NCI-H1105 (cell line): ENCODE data around the gene HOXB8.

Source experiments
- DNase-seq: peaks from one replicate; lab custom pipeline; 2025; lab: John Stamatoyannopoulos, UW

The HOXB8 gene

DNA sequence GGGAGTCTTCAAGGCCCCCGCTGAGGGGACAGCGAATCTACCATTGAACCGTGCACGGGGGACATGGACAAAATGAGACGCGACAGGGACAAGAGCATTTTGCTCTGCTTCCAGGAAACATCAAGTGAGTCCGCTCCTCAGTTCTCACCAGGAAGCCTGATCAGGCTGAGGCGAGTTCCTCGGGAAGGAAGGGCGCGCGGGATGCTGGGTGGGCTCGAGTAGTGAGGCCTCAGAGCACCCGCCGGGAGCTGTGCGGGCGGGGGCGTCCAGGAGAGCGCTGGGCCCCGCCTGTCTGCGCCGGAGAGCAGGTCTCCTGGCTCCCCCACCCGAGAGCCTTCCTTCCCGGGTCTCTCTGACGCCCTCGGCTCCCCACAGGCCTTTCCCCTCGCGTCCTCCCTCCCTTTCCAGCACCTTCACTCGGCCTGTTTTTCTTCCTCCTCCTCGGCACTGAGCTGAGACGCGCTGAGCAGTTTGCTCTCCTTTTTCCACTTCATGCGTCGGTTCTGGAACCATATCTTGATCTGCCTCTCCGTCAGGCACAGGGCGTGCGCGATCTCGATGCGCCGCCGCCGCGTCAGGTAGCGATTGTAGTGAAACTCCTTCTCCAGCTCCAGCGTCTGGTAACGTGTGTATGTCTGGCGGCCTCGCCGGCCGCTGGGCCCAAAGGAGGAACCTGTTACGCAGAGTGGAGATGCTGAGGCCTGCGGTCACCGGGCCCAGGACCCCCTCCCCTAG is 18.9 kb downstream of the HOXB8 start:
- DNase-seq = no peak

DNA sequence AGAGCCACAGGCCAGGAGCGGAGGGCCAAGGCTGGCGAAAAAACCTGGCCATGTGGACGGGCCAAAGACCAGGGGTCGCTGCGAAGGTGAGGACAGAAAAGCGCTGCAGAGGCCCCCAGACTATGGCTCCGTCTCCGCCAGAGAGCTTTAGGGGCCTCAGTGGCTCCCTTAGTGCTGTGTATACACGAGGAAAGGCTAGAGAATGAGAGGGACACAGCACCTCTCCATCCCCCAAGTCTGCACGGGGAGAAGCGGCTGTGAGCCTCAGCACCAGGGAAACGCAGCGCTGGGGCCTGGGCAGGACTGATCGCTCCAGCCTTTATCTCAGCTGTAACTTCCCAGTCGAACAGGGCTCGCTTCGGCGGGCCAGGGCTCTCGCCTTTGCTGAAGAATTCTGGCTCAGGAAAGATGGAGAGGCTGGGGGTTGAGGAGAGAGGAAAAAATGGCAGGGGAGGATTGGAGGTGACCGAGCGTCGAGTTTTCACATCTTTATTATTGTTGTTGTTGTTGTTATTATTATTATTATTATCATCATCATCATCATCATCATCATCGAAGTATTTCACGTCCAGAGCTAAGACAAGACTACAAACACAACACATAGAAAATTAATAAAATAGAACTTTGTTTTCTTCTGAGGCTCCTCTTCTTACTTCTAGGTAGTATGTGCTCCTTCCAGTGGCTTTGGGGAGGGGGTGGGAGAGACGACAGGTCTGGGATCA is 19.7 kb downstream of the HOXB8 start:
- DNase-seq = no peak

DNA sequence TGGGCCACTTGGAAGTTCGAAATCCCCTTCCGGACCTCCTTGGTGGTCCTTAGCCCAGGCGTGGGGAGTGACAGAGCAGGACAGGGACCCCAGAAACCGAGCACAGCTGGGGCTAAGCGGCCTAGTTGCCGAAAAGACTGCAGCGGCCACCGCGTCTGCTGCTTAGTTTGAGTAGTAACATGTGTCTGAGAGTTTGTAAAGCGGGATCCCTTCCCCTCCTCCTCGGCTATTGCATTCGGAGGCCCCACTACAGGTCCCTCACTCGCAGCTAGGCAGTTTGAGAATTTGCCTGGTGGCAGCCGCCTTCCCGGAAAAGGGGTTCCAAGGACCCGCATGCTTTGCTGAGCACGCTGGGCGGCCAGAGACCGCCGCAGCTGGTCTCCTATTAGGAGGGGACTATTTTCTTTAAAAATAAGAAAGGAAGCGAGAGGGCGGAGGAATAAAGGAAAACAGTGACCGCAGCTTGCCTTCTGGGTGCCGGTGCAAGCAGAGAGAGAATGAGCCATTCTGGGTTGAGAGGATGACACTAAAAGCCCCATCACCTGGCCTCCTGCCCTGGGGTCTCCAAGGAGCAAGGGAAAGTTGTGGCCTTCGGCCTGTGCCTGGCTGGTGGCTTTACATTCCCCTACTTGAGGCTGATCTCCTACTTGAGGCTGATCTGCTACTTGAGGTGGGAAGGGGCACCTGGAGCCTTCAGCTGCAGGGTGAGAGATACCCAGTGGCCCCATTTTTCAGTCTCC is 20.4 kb downstream of the HOXB8 start:
- no peak for DNase-seq

DNA sequence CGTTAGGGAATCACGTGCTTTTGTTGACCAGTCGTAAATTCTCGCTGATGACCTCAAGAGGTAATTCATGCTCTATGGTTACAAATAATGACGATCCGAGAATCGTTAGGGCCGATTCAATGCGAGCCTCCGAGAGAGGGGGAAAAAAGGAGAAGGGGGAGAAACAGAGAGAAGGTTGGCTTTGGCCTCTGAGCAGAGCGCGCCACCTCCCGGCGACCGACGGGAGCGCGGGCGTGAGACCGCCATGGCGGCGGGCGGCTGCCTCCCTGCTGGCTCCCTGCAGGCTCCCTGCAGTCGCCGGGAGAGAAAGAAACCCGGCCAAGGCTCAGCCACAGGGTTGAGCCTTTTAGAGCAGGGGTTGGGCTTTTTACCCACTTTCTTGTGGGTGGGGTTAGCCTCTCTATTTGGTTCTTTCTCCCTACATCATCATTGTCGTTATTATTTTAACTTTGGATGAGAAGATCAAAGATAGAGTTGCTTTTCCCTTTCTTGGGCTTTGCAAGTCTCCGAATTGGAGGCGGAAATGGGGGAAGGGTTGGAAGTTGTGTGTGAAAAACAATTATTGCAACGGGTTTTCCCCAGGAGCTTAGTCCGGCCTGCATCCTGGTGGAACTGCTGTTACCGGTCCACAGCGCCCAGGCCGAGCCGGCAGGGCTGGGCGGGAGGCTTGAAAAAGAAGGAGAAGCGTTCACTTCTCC is 21.1 kb downstream of the HOXB8 start:
- peak; percentile 73 for DNase-seq

DNA sequence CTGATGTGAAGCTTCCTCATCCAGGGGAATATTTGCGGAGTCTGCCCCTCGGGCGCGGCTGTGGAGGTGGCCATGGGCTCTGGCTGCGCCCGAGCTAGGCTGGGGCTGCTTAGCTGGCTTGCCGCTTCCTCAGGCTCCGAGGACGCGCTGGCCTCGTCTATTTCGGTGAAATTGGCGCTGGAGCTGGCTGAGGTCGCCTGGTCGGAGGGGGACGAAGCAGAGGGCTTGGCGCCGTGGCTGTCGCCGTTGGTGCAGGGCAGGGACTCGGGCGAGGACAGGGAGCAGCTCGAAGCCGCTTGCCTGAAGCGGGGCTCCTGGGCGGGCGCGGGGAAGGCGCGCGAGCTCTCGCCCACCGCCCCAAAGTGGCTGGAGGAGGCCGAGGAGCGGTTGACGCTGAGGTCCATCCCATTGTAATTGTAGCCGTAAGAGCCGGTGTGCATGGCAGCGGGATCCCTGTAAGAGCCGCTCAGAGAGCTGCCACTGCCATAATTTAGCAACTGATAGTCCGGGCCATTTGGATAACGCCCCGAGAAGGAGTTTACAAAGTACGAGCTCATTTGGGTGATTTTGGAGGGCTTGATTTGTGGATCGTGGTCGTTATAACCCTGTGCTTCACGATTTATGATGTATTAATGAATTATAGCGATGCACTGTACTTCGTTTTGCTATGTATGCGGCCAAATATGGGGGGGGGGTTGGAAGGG is 21.8 kb downstream of the HOXB8 start, which contains the start of gene HOXB5:
HOXB5 (minus strand) TSS at position 654 of the 704 bp plus-strand sequence; CDS start at position 557, 97 bp downstream.
- DNase-seq = peak; percentile 25

DNA sequence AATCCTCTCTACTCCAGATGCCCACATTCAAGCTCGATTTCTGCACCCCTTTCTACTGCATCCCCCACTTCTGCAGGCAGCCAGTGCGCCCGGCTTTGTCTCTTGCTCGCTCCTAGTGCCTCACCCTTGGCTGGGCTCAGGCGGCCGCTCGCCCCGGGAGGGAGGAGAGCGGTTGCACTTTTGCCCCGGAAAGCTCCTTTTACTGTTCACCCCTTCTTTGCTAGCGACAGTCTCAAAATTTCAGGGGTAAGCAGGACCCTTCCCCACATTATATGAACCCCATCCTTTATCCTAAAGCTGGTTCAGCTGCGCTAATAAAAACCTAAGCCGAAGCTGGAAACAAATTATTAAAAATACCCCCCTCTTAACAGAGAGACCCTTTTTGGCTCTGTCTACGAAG is 22.5 kb downstream of the HOXB8 start:
- no peak for DNase-seq

DNA sequence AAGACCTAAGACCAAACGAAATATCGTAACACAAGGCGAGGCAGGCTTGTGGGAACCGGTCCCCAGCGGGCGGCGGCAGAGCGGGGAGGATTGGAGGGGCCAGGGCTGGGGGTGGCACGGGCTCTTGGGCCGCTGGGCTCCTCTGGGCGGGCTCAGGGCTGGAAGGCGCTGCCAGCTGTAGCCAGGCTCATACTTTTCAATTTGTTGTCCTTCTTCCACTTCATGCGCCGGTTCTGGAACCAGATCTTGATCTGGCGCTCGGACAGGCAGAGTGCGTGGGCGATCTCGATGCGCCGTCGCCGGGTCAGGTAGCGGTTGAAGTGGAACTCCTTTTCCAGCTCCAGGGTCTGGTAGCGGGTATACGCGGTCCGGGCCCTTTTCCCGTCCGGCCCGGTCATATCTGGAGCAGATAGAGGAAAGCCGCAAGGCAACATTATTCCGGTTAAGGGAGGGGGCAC is 23.0 kb downstream of the HOXB8 start:
- no peak for DNase-seq

DNA sequence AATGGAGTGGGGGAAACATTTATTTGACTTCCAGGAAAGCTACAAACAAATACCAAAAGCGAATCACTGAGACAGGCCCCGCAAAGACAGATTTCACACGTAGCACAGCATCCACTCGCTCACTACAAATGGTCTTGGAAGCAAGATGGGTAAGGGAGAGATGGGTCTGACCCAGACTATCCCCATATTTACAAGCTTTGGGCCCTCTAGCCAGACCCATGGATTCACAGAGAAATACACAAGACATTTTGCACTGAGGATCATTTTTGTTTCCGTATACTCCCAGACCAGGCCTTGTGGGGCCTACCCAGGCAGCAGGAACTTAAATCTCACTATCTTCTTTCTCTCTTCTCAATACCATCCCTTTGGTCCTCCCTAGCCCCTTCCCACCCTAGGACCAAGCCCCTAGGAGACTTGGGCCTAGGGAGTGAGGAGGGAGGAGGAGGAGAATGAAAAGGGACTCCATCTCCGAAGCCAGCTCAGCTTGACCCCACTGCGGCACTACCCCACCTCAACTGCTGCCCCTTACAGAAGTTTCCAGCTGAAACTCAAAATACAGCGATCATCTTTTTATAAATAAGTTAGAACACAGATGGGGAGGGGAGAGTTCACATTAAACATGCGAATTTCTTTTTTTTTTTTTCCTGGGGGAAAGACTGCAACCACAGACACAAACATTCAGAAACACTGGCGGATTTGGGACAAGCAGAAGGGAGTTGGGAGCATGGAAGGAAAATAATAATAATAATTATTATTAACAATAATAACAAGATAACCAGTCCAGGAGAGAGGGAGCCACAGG is 23.6 kb downstream of the HOXB8 start:
- DNase-seq = no peak

DNA sequence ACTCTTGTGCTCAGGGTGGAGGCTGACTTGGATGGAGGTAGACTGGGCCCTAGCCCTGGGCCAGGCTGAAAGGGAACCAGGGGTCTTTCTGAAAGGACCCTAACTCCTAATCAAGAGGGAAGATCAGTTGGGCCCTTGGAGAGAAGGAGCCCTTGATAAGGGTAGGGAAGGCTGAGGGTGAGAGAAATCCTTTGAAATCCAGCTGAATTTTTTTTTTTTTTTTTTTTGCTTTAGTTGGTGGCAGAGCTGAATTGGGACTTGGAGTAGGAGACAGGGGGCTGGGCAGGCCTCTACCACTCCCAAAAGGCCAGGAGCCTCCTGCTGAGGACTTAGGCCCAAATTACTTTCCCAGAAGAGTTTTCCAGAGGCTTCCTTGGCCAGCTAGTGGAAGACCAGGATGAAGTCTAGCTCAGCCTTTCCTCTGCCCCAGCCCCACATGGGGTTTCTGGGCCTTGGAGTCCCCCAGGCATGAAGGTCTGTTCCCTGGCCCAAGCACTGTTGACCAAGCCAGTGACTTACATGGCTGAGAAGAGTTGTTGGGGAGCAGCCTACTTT is 24.4 kb downstream of the HOXB8 start:
- no peak for DNase-seq

DNA sequence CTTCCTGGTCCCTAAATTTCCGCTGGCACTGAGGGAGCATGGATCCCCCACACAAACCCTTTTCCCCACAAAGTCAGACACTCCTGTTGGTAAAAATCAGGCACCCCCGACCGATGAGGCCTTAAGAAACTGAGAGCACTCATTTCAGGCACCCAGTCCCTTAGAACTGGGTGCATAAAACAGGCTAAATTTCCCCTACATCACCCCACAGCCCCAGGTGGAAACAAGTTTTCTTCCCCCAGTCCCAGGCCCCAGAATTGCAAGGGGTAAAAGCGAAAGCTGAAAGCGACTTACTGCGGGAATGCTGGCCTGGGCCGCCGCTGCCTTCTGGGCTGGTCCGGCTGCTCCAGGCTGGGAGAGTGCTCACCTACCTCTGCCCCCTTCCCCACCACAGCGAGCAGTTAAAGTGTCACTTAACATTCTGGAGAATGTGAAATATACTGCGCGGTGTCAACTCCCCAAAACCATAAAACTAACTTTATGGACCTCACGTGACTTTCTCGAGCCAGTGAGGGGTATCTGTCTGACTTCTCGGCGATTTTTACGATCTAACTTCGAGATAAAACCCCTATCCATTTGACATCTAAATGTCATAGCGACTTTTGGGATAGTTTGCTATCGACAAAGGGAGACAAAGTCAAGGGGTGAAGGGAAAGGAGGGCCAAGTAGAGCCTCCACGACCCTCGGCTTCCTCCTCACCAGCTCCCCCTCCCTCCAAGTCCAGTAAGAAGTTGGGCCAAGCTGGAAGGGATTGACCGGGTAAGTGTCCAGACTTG is 25.1 kb downstream of the HOXB8 start, which contains the start of gene HOXB3:
HOXB3 (minus strand) TSS at position 411 of the 776 bp plus-strand sequence. CDS start 37,767 bp downstream, outside the sequence.
- DNase-seq = no peak

DNA sequence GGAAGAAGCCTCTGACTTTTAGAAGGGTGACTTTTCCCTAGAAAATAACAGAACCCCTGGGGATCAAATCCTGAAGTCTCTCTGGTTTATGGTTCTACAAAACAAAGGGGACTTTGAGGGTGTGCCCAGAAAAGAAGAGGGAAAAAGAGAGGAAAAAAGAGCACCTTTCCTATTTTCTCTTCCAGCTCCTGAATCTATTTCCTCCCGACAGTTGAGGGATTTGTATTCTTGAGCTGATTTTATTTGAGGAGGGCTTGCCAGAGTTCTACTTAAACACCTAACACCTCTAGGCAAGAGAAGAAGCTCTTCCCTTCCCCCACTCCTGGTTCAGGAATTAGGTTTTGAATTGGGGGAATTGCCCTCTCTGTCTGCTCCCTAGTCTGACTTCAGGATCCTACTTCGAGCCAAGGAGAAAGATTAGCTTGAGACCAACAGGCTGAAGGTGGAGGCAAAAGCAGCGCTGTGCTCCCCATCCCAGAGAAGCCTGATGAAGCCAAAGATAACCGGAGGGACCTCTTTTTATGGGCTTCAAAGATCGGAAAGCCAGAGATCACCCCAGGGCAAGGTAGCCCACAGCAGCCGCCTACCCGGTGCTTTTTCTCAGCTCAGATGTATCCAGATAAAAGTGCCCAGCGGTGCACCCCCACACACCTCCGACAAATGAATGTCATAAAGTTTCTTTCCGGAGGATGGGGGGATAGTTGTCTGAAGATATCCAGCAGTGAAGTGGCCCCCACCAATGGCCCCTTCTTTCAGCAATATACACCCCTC is 25.8 kb downstream of the HOXB8 start:
- no peak for DNase-seq

DNA sequence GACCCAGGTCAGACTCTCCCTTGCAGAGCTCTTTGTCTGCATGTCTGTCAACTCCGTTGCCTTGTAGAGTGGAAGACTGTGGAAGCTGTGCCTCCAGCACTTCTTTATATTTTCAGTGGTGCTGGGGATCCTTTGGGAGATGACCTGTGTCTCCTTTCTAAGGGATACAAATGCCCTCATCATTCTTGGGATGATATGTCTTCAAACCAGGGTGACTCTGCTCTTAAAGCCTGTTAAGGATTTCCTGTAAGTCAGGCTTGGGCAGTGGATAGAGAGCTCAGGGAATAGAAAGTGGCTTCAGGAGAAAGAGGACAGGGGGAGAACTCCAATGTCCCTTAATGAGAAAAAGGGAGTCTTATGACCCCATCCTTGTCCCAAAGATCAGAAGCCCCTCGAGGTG is 26.6 kb downstream of the HOXB8 start:
- DNase-seq = no peak

DNA sequence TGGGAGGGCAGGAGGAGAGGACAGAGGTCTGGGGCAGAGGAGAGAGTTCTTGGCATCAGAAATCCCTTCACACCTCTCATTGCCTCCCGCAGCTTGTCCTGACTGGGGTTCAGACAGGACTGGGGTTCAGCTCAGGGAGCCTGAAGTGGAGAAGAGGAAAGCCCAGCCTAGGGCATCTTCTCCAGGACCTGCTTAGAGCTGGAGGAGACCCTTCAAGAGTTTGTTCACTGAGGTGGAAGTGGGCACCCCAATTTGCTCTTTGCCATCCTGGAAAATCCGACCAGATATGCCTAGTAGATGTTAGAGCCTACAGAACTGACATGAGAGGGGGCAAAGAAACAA is 27.0 kb downstream of the HOXB8 start:
- DNase-seq = no peak

DNA sequence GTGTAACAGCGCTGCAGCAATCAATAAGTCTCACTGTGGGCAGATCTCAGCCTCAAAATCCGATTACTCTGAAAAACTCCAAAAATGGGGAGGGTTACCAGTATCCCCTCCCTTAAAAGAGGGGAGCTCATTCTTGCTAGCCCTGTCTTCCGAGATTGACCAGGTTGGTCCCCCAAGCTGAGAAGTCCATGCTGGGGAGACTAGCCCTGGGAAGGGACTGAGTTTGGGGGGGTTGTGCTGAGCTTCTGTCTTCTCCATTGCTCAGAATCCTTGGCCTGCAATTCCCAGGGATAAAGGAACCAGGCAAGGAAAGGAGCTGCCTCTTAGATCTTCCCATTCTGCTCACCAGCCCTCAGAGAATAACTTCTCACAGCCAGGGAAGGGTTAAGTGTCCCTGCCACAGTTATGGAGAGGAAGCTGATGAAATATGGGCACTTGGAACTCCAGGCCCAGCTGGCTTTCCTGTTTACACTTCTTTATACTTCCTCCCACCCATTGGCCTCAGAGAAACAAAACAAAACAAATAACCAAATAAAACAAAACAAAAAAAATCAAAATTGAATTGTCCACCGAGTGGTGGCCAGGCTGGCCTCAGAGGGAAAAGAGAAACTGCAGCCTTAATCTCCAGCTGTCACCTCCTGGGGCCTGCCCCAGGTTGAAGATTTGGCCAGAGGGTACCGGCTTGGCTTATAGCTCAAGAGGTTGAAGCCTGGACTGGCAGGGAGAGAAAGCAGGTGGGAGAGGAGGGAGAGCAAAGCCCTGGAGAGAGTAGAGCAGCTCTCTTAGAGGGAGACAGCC is 27.6 kb downstream of the HOXB8 start:
- DNase-seq = no peak

DNA sequence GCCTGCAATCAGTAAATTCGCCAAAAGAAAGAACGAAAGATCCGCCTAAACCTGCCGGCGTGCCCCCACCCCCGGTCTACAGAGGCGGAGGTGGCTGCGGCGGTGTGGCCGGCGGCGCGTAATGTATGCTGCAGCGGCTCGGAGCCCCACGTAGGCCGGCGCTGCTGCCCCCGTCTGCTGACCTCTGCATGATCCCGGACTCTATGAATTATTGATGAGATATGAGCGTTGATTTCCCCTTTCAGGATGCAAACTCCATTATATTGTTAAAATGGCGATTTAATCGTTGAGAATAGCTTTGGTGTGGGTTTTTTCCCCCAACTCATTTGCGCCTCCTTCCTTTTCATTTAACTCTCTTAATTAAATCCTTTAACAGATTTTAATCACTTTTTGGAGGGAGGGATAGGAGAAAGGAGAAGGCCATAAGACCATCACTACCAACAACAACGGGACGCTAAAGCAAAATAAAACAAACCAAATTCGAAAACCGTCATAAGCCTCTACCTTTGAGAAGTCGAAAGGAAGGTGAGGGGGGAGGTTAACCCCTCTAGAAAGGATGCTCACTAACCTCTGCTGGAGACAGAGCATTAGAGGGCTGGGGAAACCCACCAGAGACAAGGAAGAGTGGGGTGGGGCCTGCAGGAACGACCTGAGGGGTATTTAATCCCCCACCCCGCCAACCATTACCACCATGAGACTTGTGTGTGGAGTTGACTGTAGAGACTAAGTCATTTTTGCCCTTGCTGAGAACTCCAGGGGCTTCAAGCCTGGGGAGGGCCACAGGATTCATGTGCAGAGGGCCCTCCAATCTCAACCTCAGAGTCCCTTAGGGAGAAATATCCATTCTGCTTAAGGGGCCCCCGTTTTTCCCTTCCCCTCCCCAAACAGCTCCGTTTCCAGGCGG is 28.5 kb downstream of the HOXB8 start:
- DNase-seq = no peak

DNA sequence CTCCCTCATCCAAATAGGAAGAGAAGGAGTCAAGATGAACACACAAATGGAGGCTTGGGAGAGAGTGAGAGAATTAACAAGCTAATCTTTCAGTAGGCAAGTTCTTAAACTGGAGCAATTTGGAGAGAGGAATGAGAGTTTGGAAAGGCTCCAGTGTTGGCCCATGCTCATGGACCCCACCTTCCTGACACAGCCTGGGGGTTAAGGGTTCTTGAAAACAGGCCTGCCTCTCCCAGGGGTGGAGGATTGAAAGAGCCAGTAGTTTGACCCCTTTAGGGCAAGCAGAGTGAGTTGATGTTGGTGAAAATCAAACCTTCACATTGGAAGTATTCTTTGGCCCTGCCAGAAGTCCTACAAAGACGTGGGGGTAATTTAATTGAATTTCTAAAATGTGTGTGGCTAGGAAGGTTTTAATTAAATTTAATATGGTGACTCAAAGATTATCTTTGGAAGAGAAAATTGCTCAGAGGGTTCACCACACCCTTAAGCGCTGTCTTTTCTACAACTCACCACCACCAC is 30.8 kb downstream of the HOXB8 start:
- no peak for DNase-seq
